ENCODE data around the gene PABPC3.
A peak's percentile ranks its signal among the peaks of the same experiment; 100 is the strongest.

The PABPC3 gene

DNA sequence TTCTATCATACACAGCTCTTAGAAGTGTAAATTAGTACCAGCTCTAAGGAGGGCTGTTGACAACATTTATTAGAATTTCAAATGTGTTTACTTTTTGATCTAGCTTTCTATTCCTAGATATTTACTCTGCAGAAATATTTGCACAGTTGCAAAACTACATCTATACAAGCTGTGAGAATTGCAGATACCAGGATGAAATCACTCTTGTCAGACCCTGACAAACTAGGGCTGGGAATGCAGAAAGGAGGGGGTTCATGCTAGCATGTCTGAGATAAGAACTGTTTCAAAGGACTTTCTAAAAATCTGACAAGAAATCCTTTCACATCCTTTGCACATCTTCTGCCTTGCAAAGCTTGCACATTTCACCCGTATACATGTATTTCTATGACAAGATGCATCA, 11.8 kb upstream of the PABPC3 start:
- Mint-ChIP-seq H3K4me3 (no peak overlapping the region), H3K27me3 (peaks cover 4% of the 10 kb centered on the region), H3K27ac (no peak overlapping the region), H3K9me3 (no peaks in the 10 kb centered on the region), H3K36me3 (no peaks in the 10 kb centered on the region), H3K4me1 (no peaks in the 10 kb centered on the region)
- no peak for DNase-seq (ENCODE audit: low spot score in 2 of 2)
- ATAC-seq (ENCODE audit: low read depth): no peak

GRCh38 chr13:25085125-25085742, 10.7 kb upstream of the PABPC3 start:
- DNase-seq (ENCODE audit: low spot score in 2 of 2) (no peak), ATAC-seq (ENCODE audit: low read depth) (peak; percentile 53)
- Mint-ChIP-seq H3K4me3 (peak overlapping the region; percentile 27), H3K4me1 (no peaks in the 10 kb centered on the region), H3K36me3 (no peaks in the 10 kb centered on the region), H3K27ac (no peak overlapping the region), H3K27me3 (peaks cover 4% of the 10 kb centered on the region), H3K9me3 (no peaks in the 10 kb centered on the region)

DNA sequence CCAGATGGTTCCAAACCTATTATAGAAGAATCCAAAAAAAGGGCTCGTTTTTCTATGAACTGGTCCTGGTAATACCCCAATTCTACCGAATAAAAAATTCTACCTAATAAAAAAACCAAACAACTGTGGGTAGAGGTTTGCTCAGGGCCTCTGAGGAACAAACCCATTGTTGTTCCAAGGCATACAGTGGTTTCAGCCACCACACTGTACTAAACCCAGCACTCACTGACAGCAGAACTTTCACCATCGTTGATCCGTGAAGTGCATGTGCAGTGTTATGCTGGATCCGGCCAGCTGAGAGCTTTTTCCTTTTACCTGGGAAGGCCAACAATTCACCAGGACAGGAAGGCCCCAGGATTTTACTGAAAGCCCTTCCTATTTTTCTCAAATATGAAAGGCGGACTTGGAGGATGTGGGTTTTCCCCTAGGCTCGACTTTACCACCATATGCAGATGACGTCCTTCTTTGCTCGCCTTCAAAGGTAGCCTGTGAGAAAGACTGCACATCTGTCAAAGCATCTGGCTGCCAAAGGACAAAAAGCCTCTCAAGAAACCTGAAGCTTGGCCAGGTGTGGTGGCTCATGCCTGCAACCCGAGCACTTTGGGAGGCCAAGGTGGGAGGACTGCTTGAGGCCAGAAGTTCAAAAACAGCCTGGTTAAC, 7.2 kb upstream of the PABPC3 start:
- no peak overlapping the region for H3K27ac Mint-ChIP-seq
- H3K9me3 Mint-ChIP-seq: no peaks in the 10 kb centered on the region
- H3K36me3 Mint-ChIP-seq: no peaks in the 10 kb centered on the region
- no peak for DNase-seq (ENCODE audit: low spot score in 2 of 2)
- H3K4me1 Mint-ChIP-seq: no peaks in the 10 kb centered on the region
- H3K27me3 Mint-ChIP-seq: peaks cover 8% of the 10 kb centered on the region
- H3K4me3 Mint-ChIP-seq: no peak overlapping the region
- ATAC-seq (ENCODE audit: low read depth): no peak

- Mint-ChIP-seq H3K27ac (no peak overlapping the region), H3K27me3 (peaks cover 19% of the 10 kb centered on the region), H3K9me3 (peaks cover 2% of the 10 kb centered on the region), H3K4me3 (no peak overlapping the region), H3K4me1 (no peaks in the 10 kb centered on the region), H3K36me3 (no peaks in the 10 kb centered on the region)
- DNase-seq (ENCODE audit: low spot score in 2 of 2) (no peak), ATAC-seq (ENCODE audit: low read depth) (no peak)
These were observed 1.5 kb downstream of the PABPC3 start for GRCh38 chr13:25097426-25097825.

DNA sequence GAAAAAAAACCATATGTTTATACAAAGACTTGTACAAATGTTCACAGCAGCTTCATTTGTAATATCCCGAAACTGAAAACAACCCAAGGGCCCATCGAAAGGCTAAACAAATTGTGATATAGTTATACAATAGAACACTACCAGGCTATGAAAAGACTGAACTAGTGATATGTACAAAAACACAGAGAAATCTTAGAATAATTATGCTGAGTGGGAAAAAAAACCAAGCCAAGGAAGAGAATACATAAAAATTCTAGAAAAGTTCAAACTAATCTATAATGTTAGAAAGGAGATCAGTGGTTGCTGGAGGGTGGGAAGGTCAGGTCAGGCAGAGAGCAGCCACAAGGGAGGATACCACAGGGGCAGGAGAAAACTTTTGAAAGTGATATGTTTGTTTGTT, 7.8 kb downstream of the PABPC3 start:
- peaks cover 6% of the 10 kb centered on the region for H3K4me1 Mint-ChIP-seq
- peaks cover 5% of the 10 kb centered on the region for H3K27me3 Mint-ChIP-seq
- ATAC-seq (ENCODE audit: low read depth) (no peak), DNase-seq (ENCODE audit: low spot score in 2 of 2) (no peak)
- no peak overlapping the region for H3K27ac Mint-ChIP-seq
- no peaks in the 10 kb centered on the region for H3K9me3 Mint-ChIP-seq
- H3K36me3 Mint-ChIP-seq: no peaks in the 10 kb centered on the region
- no peak overlapping the region for H3K4me3 Mint-ChIP-seq

- DNase-seq (ENCODE audit: low spot score in 2 of 2): no peak
- Mint-ChIP-seq H3K4me3 (no peak overlapping the region), H3K27me3 (peaks cover 5% of the 10 kb centered on the region), H3K4me1 (peaks cover 6% of the 10 kb centered on the region), H3K9me3 (no peaks in the 10 kb centered on the region), H3K27ac (no peak overlapping the region), H3K36me3 (no peaks in the 10 kb centered on the region)
- no peak for ATAC-seq (ENCODE audit: low read depth)
These were observed 13.4 kb downstream of the PABPC3 start for GRCh38 chr13:25109341-25109740.

- Mint-ChIP-seq H3K4me1 (peaks cover 6% of the 10 kb centered on the region), H3K36me3 (no peaks in the 10 kb centered on the region), H3K9me3 (no peaks in the 10 kb centered on the region), H3K27me3 (peaks cover 11% of the 10 kb centered on the region), H3K27ac (no peak overlapping the region), H3K4me3 (no peak overlapping the region)
- no peak for DNase-seq (ENCODE audit: low spot score in 2 of 2)
- ATAC-seq (ENCODE audit: low read depth): no peak
These were observed 15.1 kb downstream of the PABPC3 start for GRCh38 chr13:25110956-25111584.

DNA sequence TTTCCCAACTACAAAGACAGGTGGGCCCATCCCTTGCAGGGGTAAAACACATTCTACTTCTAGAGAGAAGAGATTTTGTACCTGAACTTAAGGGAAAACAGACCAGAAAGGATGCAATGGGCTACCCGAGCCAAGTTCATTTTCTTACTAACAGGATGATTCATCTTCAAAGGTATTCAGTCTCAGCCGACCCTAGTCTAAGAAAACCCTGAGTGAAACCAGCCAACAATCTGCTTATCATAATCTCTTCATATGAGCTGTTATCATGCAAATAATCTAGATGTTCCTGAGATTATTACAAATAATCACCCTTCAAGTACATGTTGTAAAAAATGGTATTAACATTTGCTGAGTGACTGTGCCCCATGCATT, 15.6 kb downstream of the PABPC3 start:
- ATAC-seq (ENCODE audit: low read depth) (no peak), DNase-seq (ENCODE audit: low spot score in 2 of 2) (no peak)
- no peak overlapping the region for H3K27ac Mint-ChIP-seq
- no peaks in the 10 kb centered on the region for H3K36me3 Mint-ChIP-seq
- no peaks in the 10 kb centered on the region for H3K9me3 Mint-ChIP-seq
- peaks cover 13% of the 10 kb centered on the region for H3K27me3 Mint-ChIP-seq
- H3K4me1 Mint-ChIP-seq: peaks cover 2% of the 10 kb centered on the region
- H3K4me3 Mint-ChIP-seq: no peak overlapping the region

DNA sequence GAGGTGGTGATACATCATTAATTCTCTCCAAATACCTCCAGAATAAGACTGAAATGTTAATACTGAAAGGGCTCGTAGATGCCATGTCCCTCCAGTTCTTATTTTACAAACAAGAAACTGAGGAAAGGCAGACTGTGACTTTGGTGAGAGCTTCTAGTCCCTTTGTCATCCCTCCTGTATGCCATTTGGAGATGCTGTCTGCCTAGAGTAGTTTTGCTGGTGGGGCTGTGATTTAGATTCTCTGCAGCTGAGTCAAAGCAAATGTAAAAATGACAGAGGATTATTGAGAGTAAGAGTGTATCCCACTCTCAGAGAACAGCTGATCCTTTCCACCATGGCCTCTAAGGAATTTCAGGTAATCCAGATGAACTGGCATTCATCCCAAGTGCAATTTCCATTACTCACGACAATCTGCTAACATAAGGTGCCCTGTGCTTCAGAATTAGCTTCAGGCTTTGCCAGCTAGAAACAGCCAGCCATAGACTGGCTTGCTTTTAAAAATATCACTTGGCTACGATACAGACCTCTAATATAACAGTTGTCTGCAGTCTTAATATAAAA, 16.8 kb downstream of the PABPC3 start:
- ATAC-seq (ENCODE audit: low read depth): no peak

GRCh38 chr13:25114220-25114619, 18.3 kb downstream of the PABPC3 start:
- peak; percentile 96 for ATAC-seq (ENCODE audit: low read depth)
- peaks cover 13% of the 10 kb centered on the region for H3K27me3 Mint-ChIP-seq
- H3K9me3 Mint-ChIP-seq: no peaks in the 10 kb centered on the region
- no peaks in the 10 kb centered on the region for H3K4me1 Mint-ChIP-seq
- no peak overlapping the region for H3K27ac Mint-ChIP-seq
- no peak overlapping the region for H3K4me3 Mint-ChIP-seq
- H3K36me3 Mint-ChIP-seq: no peaks in the 10 kb centered on the region
- DNase-seq (ENCODE audit: low spot score in 2 of 2): peak; percentile 68 to 73

More for the DNA sequence above, 16.8 kb downstream of the PABPC3 start:
- Mint-ChIP-seq H3K9me3 (no peaks in the 10 kb centered on the region), H3K27ac (no peak overlapping the region), H3K4me3 (no peak overlapping the region), H3K36me3 (no peaks in the 10 kb centered on the region), H3K27me3 (peaks cover 13% of the 10 kb centered on the region), H3K4me1 (no peaks in the 10 kb centered on the region)
- DNase-seq (ENCODE audit: low spot score in 2 of 2): no peak

GRCh38 chr13:25116044-25116443, 20.1 kb downstream of the PABPC3 start:
- no peaks in the 10 kb centered on the region for H3K4me1 Mint-ChIP-seq
- no peak overlapping the region for H3K4me3 Mint-ChIP-seq
- no peak for ATAC-seq (ENCODE audit: low read depth)
- H3K36me3 Mint-ChIP-seq: no peaks in the 10 kb centered on the region
- peaks cover 22% of the 10 kb centered on the region for H3K27me3 Mint-ChIP-seq
- no peak for DNase-seq (ENCODE audit: low spot score in 2 of 2)
- H3K9me3 Mint-ChIP-seq: no peaks in the 10 kb centered on the region
- no peak overlapping the region for H3K27ac Mint-ChIP-seq

DNA sequence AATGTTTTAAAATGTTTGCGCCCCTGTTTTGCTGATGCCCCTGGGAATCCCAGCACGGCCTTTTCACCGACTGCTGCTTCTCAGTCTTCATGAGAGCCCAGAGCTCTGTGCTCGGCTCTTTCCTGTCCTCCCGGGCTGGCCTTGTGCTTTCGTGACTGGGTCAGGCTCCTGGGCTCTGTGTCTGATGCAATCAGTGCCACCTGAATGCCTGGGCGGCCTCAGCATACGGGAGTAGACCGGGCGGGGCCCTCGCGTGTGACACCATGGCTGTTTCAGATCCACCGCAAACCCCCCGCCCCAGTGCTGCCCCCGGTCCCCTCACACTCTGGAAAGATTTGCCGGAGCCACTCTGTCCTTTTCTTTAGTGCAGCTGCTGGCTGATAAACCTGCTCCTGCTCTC, 21.4 kb downstream of the PABPC3 start:
- Mint-ChIP-seq H3K36me3 (no peaks in the 10 kb centered on the region), H3K4me1 (no peaks in the 10 kb centered on the region), H3K9me3 (peaks cover 3% of the 10 kb centered on the region), H3K27me3 (peaks cover 26% of the 10 kb centered on the region), H3K4me3 (no peak overlapping the region), H3K27ac (no peak overlapping the region)
- DNase-seq (ENCODE audit: low spot score in 2 of 2) (no peak), ATAC-seq (ENCODE audit: low read depth) (no peak)

DNA sequence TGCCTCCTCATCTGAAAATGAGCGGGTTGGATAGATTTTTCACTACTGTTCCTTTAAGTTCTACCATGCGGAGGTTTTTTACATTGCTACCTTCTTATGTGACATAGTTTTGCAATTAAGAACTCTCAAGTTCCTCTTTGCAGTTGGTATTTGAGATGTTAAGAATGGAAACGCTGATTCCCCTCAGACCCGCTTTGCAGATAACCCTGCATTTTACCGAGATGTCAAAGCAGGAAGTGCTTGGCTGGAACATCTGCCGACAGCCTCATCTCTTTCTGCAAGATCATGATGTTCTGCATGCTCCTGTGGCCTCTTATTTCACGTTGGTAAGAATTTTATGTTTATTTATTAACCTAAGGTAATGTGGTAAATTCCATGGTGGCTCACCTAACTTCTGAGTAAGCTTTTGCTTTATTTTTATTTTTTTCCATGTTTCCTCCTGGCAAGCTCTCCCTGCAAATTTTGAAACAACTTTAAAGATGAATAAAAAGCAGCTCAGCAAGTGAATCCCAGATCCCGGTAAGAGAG, 22.5 kb downstream of the PABPC3 start:
- Mint-ChIP-seq H3K9me3 (peaks cover 5% of the 10 kb centered on the region), H3K4me3 (no peak overlapping the region), H3K27me3 (peaks cover 26% of the 10 kb centered on the region), H3K36me3 (peaks cover 2% of the 10 kb centered on the region), H3K4me1 (no peaks in the 10 kb centered on the region), H3K27ac (no peak overlapping the region)
- DNase-seq (ENCODE audit: low spot score in 2 of 2): no peak
- ATAC-seq (ENCODE audit: low read depth): peak; percentile 23

GRCh38 chr13:25130944-25131343, 35.0 kb downstream of the PABPC3 start:
- H3K4me1 Mint-ChIP-seq: peaks cover 5% of the 10 kb centered on the region
- peaks cover 10% of the 10 kb centered on the region for H3K27me3 Mint-ChIP-seq
- peaks cover 6% of the 10 kb centered on the region for H3K9me3 Mint-ChIP-seq
- DNase-seq (ENCODE audit: low spot score in 2 of 2): no peak
- no peak for ATAC-seq (ENCODE audit: low read depth)
- H3K27ac Mint-ChIP-seq: no peak overlapping the region
- no peak overlapping the region for H3K4me3 Mint-ChIP-seq
- H3K36me3 Mint-ChIP-seq: peaks cover 2% of the 10 kb centered on the region

Measured in memory B cell (primary cell).